Measurements from ENCODE around the gene TAOK1.

Gene TAOK1

GRCh38 chr17:29504711-29505110, 114.5 kb downstream of the TAOK1 start:
- Histone ChIP-seq H3F3A (ENCODE audit: control insufficient read depth, insufficient read depth) (peaks cover 8% of the 10 kb centered on the region; the same call in 1 of the 2 replicates), H3K9me3 (ENCODE audit: control insufficient read depth, insufficient read depth, low read length) (no peaks in the 10 kb centered on the region), H4K20me1 (ENCODE audit: control insufficient read depth, insufficient read depth, low read depth, low read length) (no peaks in the 10 kb centered on the region), H3K79me2 (ENCODE audit: control insufficient read depth, low read length) (no peaks in the 10 kb centered on the region), H3K36me3 (ENCODE audit: control insufficient read depth, low read length) (peaks cover 81% of the 10 kb centered on the region), H3K27ac (ENCODE audit: low read depth, low read length) (no peak overlapping the region), H3K9me2 (replicated peaks; ENCODE audit: control insufficient read depth, low read length) (no peaks in the 10 kb centered on the region), H3K4me2 (ENCODE audit: low read length) (no peak overlapping the region), H3K4me1 (ENCODE audit: control insufficient read depth, low read length) (0 out of 2 replicates have a peak, but pooled peaks cover 4% of the 10 kb centered on the region), H3K4me3 (ENCODE audit: low read length) (no peak overlapping the region), H3K27me3 (ENCODE audit: control insufficient read depth, low read length) (no peaks in the 10 kb centered on the region)
- no peak for TF ChIP-seq EZH2phosphoT487 (IDR thresholded peaks at IDR 0.05; ENCODE audit: borderline replicate concordance, low read length)

- H3K79me2 ChIP-seq (ENCODE audit: control insufficient read depth, low read length) = no peaks in the 10 kb centered on the region
- no peaks in the 10 kb centered on the region for H3K9me2 ChIP-seq (replicated peaks; ENCODE audit: control insufficient read depth, low read length)
- H3K27me3 ChIP-seq (ENCODE audit: control insufficient read depth, low read length) = no peaks in the 10 kb centered on the region
- no peak overlapping the region for H3K27ac ChIP-seq (ENCODE audit: low read depth, low read length)
- no peak overlapping the region for H3K4me2 ChIP-seq (ENCODE audit: low read length)
- no peak overlapping the region for H3K4me3 ChIP-seq (ENCODE audit: low read length)
- no peaks in the 10 kb centered on the region for H3K9me3 ChIP-seq (ENCODE audit: control insufficient read depth, insufficient read depth, low read length)
- no peak for TF ChIP-seq CTCF (IDR thresholded peaks at IDR 0.05; ENCODE audit: low read depth, low read length, poor library complexity, severe bottlenecking)
- TF ChIP-seq EZH2phosphoT487 (IDR thresholded peaks at IDR 0.05; ENCODE audit: borderline replicate concordance, low read length) = no peak
- H3K36me3 ChIP-seq (ENCODE audit: control insufficient read depth, low read length) = peaks cover 79% of the 10 kb centered on the region
- H4K20me1 ChIP-seq (ENCODE audit: control insufficient read depth, insufficient read depth, low read depth, low read length) = no peaks in the 10 kb centered on the region
- H3F3A ChIP-seq (ENCODE audit: control insufficient read depth, insufficient read depth) = peaks cover 8% of the 10 kb centered on the region; the same call in 1 of the 2 replicates
- H3K4me1 ChIP-seq (ENCODE audit: control insufficient read depth, low read length) = 0 out of 2 replicates have a peak, but pooled peaks cover 4% of the 10 kb centered on the region
Observed at GRCh38 chr17:29505836-29506235, 115.7 kb downstream of the TAOK1 start.

- Histone ChIP-seq H3K36me3 (ENCODE audit: control insufficient read depth, low read length) (peaks cover 77% of the 10 kb centered on the region), H3K79me2 (ENCODE audit: control insufficient read depth, low read length) (no peaks in the 10 kb centered on the region)
Observed at GRCh38 chr17:29510953-29511352, 120.8 kb downstream of the TAOK1 start.

More at GRCh38 chr17:29510953-29511352, 120.8 kb downstream of the TAOK1 start:
- Histone ChIP-seq H3F3A (ENCODE audit: control insufficient read depth, insufficient read depth) (peaks cover 7% of the 10 kb centered on the region; the same call in 1 of the 2 replicates), H4K20me1 (ENCODE audit: control insufficient read depth, insufficient read depth, low read depth, low read length) (no peaks in the 10 kb centered on the region), H3K4me3 (ENCODE audit: low read length) (no peak overlapping the region), H3K27me3 (ENCODE audit: control insufficient read depth, low read length) (no peaks in the 10 kb centered on the region), H3K27ac (ENCODE audit: low read depth, low read length) (no peak overlapping the region), H3K4me1 (ENCODE audit: control insufficient read depth, low read length) (peaks cover 15% of the 10 kb centered on the region), H3K9me2 (replicated peaks; ENCODE audit: control insufficient read depth, low read length) (no peaks in the 10 kb centered on the region), H3K4me2 (ENCODE audit: low read length) (no peak overlapping the region), H3K9me3 (ENCODE audit: control insufficient read depth, insufficient read depth, low read length) (no peaks in the 10 kb centered on the region)
- TF ChIP-seq EZH2phosphoT487 (IDR thresholded peaks at IDR 0.05; ENCODE audit: borderline replicate concordance, low read length) (no peak), CTCF (IDR thresholded peaks at IDR 0.05; ENCODE audit: low read depth, low read length, poor library complexity, severe bottlenecking) (no peak)
